SIG-M5 (cell line): Measurements from ENCODE around the gene INSM2.

ENCODE experiments used
- DNase-seq: peaks from one replicate; lab custom pipeline; 2025; lab: John Stamatoyannopoulos, UW

INSM2 gene

GRCh38 chr14:35533357-35534207, at the start of gene INSM2:
Gene INSM2 (plus strand): TSS chr14:35534164. CDS start chr14:35534253, 89 bp downstream.
- no peak for DNase-seq

DNA sequence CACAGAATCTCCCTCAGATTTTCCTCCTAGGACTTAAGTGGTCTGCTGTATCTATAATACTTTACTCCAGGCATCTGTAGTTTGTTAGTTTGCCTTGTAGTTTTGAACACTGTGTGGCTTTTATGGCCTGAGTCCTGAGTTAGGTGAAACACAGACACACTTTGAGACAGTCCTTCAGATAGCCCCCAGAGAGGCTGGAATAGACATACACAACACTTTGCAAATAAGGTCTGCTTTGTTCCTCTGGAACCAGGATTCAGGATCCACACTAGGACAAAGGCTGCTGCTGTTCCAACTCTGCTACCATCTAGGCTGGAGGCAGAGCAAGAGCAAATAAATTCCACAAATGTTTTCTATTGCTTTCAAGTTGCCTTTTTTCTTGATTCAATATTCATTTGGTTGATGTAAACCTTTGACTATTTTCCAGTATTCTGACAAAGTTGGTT, 41.4 kb upstream of the INSM2 start:
- DNase-seq: no peak

DNA sequence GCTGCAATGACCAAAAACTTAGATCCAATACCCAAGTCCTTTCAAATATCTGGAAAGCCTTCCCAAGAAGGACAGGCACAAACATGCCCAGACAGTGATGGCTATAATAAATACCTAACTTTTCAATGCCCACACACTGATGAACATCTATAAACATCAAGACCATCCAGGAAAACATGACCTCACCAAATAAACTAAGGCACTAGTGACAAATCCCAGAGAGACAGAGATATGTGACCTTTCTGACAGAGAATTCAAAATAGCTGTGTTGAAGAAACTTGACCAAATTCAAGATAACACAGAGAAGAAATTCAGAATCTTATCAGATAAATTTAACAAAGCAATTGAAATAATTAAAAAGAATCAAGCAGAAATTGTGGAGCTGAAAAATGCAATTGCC, 38.7 kb upstream of the INSM2 start:
- no peak for DNase-seq

GRCh38 chr14:35499180-35499579, 34.8 kb upstream of the INSM2 start:
- no peak for DNase-seq

- DNase-seq: no peak
Measured at GRCh38 chr14:35503646-35504045, 30.3 kb upstream of the INSM2 start.

- no peak for DNase-seq
Measured at GRCh38 chr14:35504260-35504659, 29.7 kb upstream of the INSM2 start.

DNA sequence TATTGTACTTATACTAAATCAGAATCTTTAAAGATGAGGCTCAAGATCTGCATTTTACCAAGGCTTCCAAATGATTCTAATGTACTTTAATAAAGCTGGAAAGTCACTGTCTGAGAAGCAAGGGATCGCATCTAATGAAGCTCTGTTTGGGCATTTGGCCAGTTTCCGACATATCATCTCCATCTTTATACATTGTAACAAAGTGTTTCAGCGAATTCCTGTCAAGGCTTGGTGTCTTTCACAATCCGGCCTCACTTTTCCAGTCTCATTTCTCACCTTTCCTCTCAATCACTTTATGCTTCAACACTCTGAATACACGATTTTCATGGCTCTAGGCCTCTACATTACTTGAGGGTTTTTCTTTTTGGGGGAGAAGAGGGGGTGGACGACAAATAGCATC, 27.5 kb upstream of the INSM2 start:
- DNase-seq: no peak

DNA sequence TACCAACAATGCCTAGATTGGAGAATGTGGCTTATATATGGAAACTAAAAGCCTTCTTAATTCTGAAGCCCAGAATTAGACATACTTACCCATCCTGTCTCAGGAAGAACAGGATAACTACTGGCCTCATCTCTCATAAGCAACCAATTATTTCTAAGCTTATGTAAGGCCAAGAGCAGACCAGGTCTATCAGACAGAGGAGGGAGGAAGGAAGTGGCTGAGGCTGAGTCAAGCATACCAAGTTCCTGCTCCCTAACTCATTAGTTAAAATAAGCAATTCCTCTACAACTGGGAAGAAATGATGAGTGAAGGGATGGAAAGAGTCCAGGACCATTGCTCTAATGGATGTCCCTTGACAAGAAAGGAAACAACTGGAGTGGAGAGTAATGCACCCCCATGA, 27.0 kb upstream of the INSM2 start:
- no peak for DNase-seq

DNA sequence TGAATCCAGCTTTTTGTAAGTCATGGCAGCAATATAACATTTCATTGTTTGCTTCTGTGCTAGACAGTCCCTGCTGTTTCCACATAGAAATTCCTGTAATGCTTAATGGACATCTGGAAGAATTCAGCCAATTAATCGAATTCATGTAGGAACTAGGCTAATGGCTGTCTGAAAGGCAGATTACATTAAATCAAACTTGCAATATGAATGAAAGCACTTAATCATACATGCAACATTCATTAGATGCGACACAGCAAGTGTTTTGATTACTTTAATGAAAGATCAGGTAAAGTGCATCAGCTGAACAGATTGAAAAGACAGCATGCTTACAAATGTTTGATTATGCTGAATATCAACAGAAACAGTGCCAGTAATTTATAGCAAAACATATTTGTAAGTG, 24.1 kb upstream of the INSM2 start:
- DNase-seq: no peak

DNA sequence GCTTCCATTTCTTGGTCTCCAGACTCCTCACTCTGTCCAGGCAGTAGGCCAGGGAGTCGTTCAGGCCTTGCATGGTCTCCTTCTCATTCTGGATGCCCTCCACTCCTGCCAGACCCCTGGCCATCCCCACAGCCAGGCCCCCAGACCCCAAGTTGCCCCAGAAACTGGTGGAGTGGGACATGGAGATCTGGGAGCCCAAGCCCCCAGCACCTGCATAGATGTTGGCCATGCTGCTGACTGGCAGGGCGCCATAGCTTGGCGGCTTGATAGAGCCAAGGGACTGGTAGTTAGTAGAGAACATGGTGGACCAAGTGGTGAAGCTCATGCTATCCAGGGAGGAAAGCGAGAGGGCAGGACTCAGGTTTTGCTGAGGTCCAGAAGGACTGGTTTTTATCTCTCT, 21.2 kb upstream of the INSM2 start:
- DNase-seq: no peak

DNA sequence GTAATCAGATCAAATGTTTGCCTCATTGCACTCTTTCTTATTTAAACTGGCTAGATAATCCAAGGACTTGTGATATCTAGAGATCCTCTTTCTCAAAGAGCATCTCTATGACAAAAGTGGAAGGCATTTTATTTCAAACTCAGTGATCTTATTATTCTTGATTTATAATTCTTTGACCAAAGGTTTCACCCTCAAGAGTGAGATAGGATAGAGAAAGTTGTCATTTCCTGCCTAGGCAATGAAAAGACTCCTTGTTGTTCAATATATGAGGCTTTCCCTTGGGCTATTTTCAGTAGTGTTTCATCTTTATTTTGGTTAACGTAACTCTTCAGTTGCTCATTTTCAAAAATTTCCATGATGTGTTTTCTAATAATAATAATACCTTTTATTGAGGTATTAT, 18.0 kb upstream of the INSM2 start:
- no peak for DNase-seq

DNA sequence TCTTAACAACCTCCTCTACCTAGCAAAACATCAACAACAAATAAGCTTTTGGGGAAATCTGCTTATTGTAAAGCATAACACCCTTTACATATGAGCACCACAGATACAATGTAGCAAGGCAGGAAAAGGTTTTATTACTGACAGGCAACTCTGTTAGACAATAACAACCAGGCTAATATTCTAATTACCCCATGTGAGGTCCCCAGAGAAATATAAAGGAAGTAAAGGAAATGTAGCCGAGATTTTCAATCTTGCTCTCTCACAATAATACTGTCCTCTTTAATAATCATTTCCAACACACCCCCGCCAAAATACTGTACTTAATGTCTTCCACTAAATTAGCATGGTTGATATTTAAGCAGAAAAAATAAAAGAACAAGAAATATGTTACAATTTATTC, 14.0 kb upstream of the INSM2 start:
- DNase-seq: no peak

DNA sequence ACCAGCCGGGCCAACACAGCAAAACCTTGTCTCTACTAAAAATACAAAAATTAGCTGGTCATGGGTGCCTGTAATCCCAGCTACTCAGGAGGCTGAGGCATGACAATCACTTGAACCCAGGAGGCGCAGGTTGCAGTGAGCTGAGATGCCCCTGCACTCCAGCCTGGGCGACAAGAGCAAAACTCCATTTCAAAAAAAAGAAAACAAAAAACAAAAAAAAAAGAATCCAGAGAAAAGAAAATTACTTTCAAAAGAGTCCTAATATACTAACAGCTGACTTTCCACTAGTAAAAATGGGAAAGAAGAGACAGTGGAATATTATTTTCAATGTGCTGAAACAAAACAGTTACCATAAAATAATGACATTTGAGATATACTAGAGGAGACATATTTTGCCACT, 8.3 kb upstream of the INSM2 start:
- no peak for DNase-seq

DNA sequence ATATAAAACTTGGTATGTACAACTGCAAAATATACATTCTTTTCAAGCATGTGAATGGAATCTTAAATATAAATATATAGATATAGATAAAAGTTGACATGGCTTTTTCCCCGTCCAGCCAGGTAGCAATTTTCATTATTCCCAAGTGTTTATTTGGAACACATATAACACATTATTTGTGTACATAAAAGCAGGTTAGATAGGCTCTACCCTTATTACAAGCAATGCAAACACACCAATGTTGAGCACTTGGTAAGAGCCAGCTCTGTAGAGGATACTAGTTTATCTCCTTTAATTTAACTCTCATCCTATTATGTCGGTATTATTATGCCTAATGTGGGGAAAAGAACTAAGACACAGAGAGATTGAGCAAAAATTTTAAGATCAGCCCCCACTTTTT, 7.0 kb upstream of the INSM2 start:
- DNase-seq: no peak

GRCh38 chr14:35531960-35532747, 1.8 kb upstream of the INSM2 start:
- DNase-seq: no peak

DNA sequence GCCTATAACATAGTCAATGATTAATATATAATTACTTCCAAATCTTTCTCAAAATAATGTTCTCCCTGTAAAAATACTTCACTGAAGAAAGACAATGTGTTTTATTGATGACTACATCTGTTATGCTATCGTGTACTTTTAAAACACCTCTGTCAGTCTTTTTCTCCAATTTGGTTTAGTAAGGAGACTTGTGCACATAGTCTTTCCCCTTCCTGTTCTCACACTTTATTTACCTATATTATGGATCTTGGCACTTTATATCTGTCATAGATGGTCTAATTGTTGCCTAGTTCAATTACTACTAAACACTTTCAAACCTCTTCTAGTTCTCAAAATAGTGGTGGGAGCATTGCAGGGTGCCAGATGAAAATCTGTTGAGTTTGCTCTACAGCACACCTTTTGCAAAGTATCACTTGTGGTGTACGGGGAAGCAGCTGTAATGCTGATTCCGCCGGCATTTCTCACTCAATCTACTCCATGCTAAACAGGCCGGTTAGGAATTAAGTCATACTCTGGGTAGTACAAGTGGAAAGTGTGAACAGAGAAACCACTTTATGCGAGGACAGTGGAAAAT, 1.1 kb upstream of the INSM2 start:
- DNase-seq: no peak

GRCh38 chr14:35534208-35534872, 376 bp downstream of the INSM2 start:
- DNase-seq: no peak

DNA sequence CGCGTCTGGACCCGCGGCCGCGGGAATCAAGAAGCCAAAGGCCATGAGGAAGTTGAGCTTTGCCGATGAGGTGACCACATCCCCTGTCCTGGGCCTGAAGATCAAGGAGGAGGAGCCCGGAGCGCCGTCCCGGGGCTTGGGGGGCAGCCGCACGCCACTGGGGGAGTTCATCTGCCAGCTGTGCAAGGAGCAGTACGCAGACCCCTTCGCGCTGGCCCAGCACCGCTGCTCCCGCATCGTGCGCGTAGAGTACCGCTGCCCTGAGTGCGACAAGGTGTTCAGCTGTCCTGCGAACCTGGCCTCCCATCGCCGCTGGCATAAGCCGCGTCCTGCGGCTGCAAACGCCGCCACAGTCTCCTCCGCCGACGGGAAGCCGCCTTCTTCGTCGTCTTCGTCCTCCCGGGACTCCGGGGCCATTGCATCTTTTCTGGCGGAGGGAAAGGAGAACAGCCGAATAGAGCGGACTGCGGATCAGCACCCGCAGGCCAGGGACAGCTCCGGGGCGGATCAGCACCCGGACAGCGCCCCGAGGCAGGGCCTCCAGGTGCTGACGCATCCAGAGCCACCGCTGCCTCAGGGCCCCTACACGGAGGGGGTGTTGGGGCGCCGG, 1.0 kb downstream of the INSM2 start:
- DNase-seq: no peak

DNA sequence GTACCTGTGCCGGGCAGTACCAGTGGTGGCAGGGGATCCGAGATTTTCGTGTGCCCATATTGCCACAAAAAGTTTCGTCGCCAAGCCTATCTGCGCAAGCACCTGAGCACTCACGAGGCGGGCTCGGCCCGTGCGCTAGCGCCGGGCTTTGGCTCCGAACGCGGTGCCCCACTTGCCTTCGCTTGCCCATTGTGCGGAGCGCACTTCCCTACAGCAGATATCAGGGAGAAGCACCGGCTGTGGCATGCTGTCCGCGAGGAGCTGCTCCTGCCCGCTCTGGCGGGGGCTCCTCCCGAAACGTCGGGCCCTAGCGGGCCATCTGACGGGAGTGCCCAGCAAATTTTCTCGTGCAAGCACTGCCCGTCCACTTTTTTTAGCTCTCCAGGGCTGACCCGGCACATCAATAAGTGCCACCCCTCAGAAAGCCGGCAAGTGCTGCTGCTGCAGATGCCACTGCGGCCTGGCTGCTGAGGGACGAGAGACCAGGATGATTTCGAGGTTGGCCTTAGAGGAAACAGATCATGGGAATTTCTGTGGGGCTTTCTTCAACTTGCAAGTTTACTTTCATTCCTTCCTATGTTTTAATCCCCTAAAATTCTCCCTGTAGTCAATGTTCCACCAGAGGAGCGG, 1.6 kb downstream of the INSM2 start:
- no peak for DNase-seq

DNA sequence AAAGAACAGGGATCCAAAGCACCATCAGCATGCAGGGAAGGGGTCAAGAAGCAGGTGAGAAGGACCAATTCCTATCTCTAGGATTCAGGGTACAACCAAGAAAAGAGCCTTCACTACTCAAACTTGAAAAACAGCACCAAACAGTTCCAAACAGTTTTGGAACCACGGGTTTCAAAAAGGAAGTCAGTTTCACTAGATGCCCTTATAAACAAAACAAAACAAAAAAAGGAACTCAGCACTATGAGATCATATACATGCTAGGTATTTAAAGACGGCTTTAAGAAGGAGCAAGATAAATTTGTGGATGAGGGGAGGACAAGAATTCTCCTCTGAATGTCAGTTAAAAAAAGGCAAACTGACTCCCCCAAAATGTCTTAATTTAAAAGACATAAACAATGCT, 6.0 kb downstream of the INSM2 start:
- DNase-seq: no peak

DNA sequence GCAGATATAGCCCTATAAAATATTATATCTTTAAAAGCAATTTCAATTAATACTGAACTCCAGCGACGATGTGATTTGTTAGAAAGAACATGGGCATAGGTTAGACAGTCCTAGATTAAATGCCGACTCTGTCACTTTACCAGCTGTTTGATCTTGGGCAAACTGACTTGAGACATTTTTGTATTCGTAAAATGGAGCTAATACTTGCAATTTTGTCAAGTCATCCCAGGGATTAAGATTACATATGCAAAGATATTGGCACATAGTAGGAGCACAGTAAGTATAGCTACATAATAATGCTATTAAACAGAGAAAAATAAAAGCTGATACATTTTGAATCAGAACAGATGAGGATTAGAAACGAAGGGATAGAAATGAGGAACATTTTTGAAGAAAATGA, 9.0 kb downstream of the INSM2 start:
- no peak for DNase-seq

- DNase-seq: no peak
Measured at GRCh38 chr14:35549551-35549950, 15.6 kb downstream of the INSM2 start.
